ENCODE data around the gene SPATA20.

GRCh38 chr17:50549256-50549941 is 2.4 kb downstream of the SPATA20 start:
- TF ChIP-seq POLR2A (IDR thresholded peaks at IDR 0.05) (no peak), CTCF (IDR thresholded peaks at IDR 0.05) (no peak)
